MCF 10A (cell line): Measurements from ENCODE around the gene ATP2C1. TPM values are rescaled to one million over a fixed set of nuclear protein-coding genes. Genes with fewer than 3 reads are reported as not detected.

Source experiments
- BruUV-seq: library from RNA; stranded (reverse); fragments of 400-500 nt; replicated peaks from 2 replicates; lab custom pipeline; 2021; lab: Mats Ljungman, UMichigan
- CTCF ChIA-PET: fragments of 300-600 bp; sonication (Branson Sonifier 250); formaldehyde crosslinking; extraction: SDS; loops from one replicate; lab custom pipeline; 2021; ENCODE audit warnings: antibody characterized with exemption, inconsistent platforms; lab: Yijun Ruan, JAX
- POLR2A ChIA-PET: fragments of 300-600, 350-650 bp; sonication (Branson Sonifier 250); formaldehyde crosslinking; extraction: SDS; loops from one replicate; lab custom pipeline; 2020; ENCODE audit warnings: antibody characterized with exemption, inconsistent platforms; lab: Yijun Ruan, JAX
- DNase-seq: peaks from one replicate; pipeline ENCODE4 v3.0.0-alpha.2; 2018; ENCODE audit not compliant: unreplicated experiment
- H3K27ac Mint-ChIP-seq: one replicate; pipeline ENCODE4 v1.8.0; 2022; ENCODE audit warnings: mild to moderate bottlenecking, low read depth, mixed read lengths; ENCODE audit not compliant: unreplicated experiment
- H3K27me3 Mint-ChIP-seq: one replicate; pipeline ENCODE4 v1.8.0; 2022; ENCODE audit warnings: mixed read lengths; ENCODE audit not compliant: insufficient read depth, unreplicated experiment
- H3K36me3 Mint-ChIP-seq: one replicate; pipeline ENCODE4 v1.8.0; 2022; ENCODE audit warnings: mild to moderate bottlenecking, moderate library complexity, mixed read lengths; ENCODE audit not compliant: insufficient read depth, unreplicated experiment
- H3K4me1 Mint-ChIP-seq: one replicate; pipeline ENCODE4 v1.8.0; 2022; ENCODE audit warnings: mixed read lengths; ENCODE audit not compliant: insufficient read depth, unreplicated experiment
- H3K4me3 Mint-ChIP-seq: one replicate; pipeline ENCODE4 v1.8.0; 2022; ENCODE audit warnings: mild to moderate bottlenecking, moderate library complexity, mixed read lengths; ENCODE audit not compliant: unreplicated experiment
- H3K9me3 Mint-ChIP-seq: one replicate; pipeline ENCODE4 v1.8.0; 2022; ENCODE audit warnings: mixed read lengths; ENCODE audit not compliant: unreplicated experiment
- CTCF ChIP-seq: fragments of 200-600 bp; IDR thresholded peaks from one replicate; pipeline ENCODE4 v1.8.0; 2022; ENCODE audit warnings: antibody characterized with exemption, mild to moderate bottlenecking; ENCODE audit not compliant: unreplicated experiment
- intact Hi-C: fragments of 100-400 bp; cut with micrococcal nuclease; formaldehyde crosslinking; loops from 2 replicates; pipeline ENCODE4 v1.14.1; 2022
- total RNA-seq: library from RNA; stranded (reverse); gene quantifications from 2 replicates; pipeline ENCODE4 v1.2.3, GENCODE V29; 2022

The ATP2C1 gene
- total RNA-seq, 1 experiment from 2014 or later, result 52.7 TPM

- Mint-ChIP-seq H3K36me3 (peaks cover 33% of the 10 kb centered on the region), H3K27ac (no peak overlapping the region), H3K4me3 (peak overlapping the region; percentile 23), H3K4me1 (peaks cover 8% of the 10 kb centered on the region), H3K9me3 (no peaks in the 10 kb centered on the region), H3K27me3 (no peaks in the 10 kb centered on the region)
- TF ChIP-seq CTCF, result no peak
- CTCF ChIA-PET, result no interaction called here
- intact Hi-C loops, result no loop called here
- BruUV-seq, result no TSS peak
- DNase-seq, result no peak
- POLR2A ChIA-PET, result interaction anchor here (0.7 kb wide), 1 partner anchor 270 kb away, joined by 3 read pairs; no protein-coding TSS in a partner anchor
These were observed 135.0 kb downstream of the ATP2C1 start for GRCh38 chr3:131028844-131029243.

GRCh38 chr3:131031660-131032059 is 137.8 kb downstream of the ATP2C1 start:
- peaks cover 5% of the 10 kb centered on the region for H3K4me1 Mint-ChIP-seq
- no peak overlapping the region for H3K27ac Mint-ChIP-seq
- no peaks in the 10 kb centered on the region for H3K27me3 Mint-ChIP-seq
- POLR2A ChIA-PET, result interaction anchor here (0.6 kb wide), 1 partner anchor 266 kb away, joined by 3 read pairs; no protein-coding TSS in a partner anchor
- H3K4me3 Mint-ChIP-seq, result no peak overlapping the region
- no peak for DNase-seq
- CTCF ChIA-PET, result interaction anchor here (0.8 to 0.9 kb wide), 2 partner anchors 764 to 976 kb away, joined by 3 to 4 read pairs; no protein-coding TSS in a partner anchor
- BruUV-seq, result no TSS peak
- H3K36me3 Mint-ChIP-seq, result peaks cover 22% of the 10 kb centered on the region
- intact Hi-C loops, result loop anchor here (2.0 to 10.0 kb wide), 4 partner anchors 423 to 1151 kb away; no protein-coding TSS in a partner anchor
- no peaks in the 10 kb centered on the region for H3K9me3 Mint-ChIP-seq
- no peak for TF ChIP-seq CTCF

GRCh38 chr3:131033480-131034080 is 139.7 kb downstream of the ATP2C1 start:
- H3K4me1 Mint-ChIP-seq, result peaks cover 7% of the 10 kb centered on the region
- no TSS peak for BruUV-seq
- CTCF ChIA-PET, result interaction anchor here (0.6 to 2.1 kb wide), 24 partner anchors 8 to 995 kb away, joined by 3 to 15 read pairs (median 4); no protein-coding TSS in a partner anchor

More at GRCh38 chr3:131033480-131034080, 139.7 kb downstream of the ATP2C1 start:
- DNase-seq, result peak; percentile 56
- intact Hi-C loops, result loop anchor here (2.0 to 10.0 kb wide), 4 partner anchors 421 to 1149 kb away; no protein-coding TSS in a partner anchor
- POLR2A ChIA-PET, result interaction anchor here (1.0 kb wide), 1 partner anchor 104 kb away, joined by 3 read pairs; no protein-coding TSS in a partner anchor
- Mint-ChIP-seq H3K4me3 (no peak overlapping the region), H3K27me3 (no peaks in the 10 kb centered on the region), H3K9me3 (no peaks in the 10 kb centered on the region), H3K27ac (no peak overlapping the region), H3K36me3 (peaks cover 22% of the 10 kb centered on the region)
- peak; percentile 67 for TF ChIP-seq CTCF
